GM21367 (cell line): ENCODE measurements around the gene MSRB3.

Experiments used
- ATAC-seq: cut with Tn5 transposase; IDR thresholded peaks from one replicate; pipeline ENCODE4 v1.9.1; 2021; ENCODE audit not compliant: unreplicated experiment

MSRB3 gene

GRCh38 chr12:65324056-65324455, 45.6 kb downstream of the MSRB3 start:
- ATAC-seq = no peak

- no peak for ATAC-seq
Measured at GRCh38 chr12:65324551-65324950, 46.1 kb downstream of the MSRB3 start.

- ATAC-seq = no peak
Measured at GRCh38 chr12:65325183-65325582, 46.7 kb downstream of the MSRB3 start.

GRCh38 chr12:65326616-65327015, 48.1 kb downstream of the MSRB3 start:
- ATAC-seq = no peak

- no peak for ATAC-seq
Measured at GRCh38 chr12:65327207-65328076, 49.0 kb downstream of the MSRB3 start.

GRCh38 chr12:65329721-65330120, 51.2 kb downstream of the MSRB3 start:
- no peak for ATAC-seq

- no peak for ATAC-seq
Measured at GRCh38 chr12:65330331-65330730, 51.8 kb downstream of the MSRB3 start.

GRCh38 chr12:65331456-65331855, 53.0 kb downstream of the MSRB3 start:
- no peak for ATAC-seq

- no peak for ATAC-seq
Measured at GRCh38 chr12:65333649-65334048, 55.2 kb downstream of the MSRB3 start.

- no peak for ATAC-seq
Measured at GRCh38 chr12:65334521-65334920, 56.0 kb downstream of the MSRB3 start.

- no peak for ATAC-seq
Measured at GRCh38 chr12:65335021-65335714, 56.7 kb downstream of the MSRB3 start.

GRCh38 chr12:65335981-65336380, 57.5 kb downstream of the MSRB3 start:
- no peak for ATAC-seq

- ATAC-seq = no peak
Measured at GRCh38 chr12:65339161-65339560, 60.7 kb downstream of the MSRB3 start.

- no peak for ATAC-seq
Measured at GRCh38 chr12:65343230-65343629, 64.7 kb downstream of the MSRB3 start.

GRCh38 chr12:65343801-65344200, 65.3 kb downstream of the MSRB3 start:
- no peak for ATAC-seq

- ATAC-seq = no peak
Measured at GRCh38 chr12:65355461-65355860, 77.0 kb downstream of the MSRB3 start.

- ATAC-seq = no peak
Measured at GRCh38 chr12:65362234-65363031, 84.0 kb downstream of the MSRB3 start.

GRCh38 chr12:65364046-65364445, 85.6 kb downstream of the MSRB3 start:
- ATAC-seq = no peak

- no peak for ATAC-seq
Measured at GRCh38 chr12:65367396-65367795, 88.9 kb downstream of the MSRB3 start.

GRCh38 chr12:65368055-65368454, 89.6 kb downstream of the MSRB3 start:
- ATAC-seq = no peak

- ATAC-seq = no peak
Measured at GRCh38 chr12:65372574-65372973, 94.1 kb downstream of the MSRB3 start.

- ATAC-seq = no peak
Measured at GRCh38 chr12:65384240-65384639, 105.8 kb downstream of the MSRB3 start.
